Fibroblast of the conjunctiva (primary cell): ENCODE data around the gene NOTCH3.
A peak's percentile ranks its signal among the peaks of the same experiment; 100 is the strongest.

Experiments
- DNase-seq: peaks from one replicate; pipeline ENCODE4 v3.0.0-alpha.2; 2010; ENCODE audit warnings: low read depth

NOTCH3 gene

DNA sequence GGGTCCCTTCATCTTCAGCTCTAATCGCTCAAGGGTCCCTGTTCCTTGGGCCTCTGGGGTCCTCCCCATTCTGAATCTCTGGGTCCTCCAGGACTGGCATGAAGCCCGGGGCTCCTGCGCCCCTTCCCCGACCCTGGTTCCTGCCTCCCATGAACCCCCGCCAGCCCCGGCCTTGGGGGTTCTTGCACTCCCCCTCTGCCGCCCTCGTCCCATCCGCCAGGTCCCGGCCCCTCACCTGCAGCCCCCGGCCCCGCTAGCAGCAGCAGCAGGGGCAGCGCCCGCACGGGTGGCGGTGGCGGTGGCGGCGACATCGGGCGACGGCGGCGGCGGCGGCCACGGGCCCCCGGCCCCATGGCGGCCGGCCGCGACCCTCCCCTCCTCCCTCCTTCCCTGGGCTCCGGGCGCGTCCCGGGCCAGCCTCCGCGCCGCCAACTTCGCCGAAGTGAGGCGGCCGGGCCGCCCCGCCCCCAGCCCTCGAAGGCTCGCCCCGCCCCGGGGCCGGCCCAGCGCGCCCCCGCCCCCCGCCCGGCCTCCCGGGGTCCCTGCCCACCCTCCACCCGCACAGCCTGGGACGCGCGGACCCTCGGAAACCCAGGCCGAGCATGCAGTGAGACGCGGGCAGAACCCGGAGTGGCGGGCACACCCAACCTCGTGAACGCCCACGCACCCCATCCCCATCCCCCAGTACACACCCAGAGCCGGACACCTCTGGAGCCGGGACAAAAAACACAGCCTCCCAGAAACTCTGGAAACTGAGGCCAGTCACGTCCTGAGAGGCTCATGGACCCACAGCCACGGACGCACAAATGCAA lies at the start of gene NOTCH3:
Gene NOTCH3 (minus strand): TSS at position 443 of the 812 bp plus-strand sequence. CDS start 90 bp downstream, at position 353.
- DNase-seq, result no peak

DNA sequence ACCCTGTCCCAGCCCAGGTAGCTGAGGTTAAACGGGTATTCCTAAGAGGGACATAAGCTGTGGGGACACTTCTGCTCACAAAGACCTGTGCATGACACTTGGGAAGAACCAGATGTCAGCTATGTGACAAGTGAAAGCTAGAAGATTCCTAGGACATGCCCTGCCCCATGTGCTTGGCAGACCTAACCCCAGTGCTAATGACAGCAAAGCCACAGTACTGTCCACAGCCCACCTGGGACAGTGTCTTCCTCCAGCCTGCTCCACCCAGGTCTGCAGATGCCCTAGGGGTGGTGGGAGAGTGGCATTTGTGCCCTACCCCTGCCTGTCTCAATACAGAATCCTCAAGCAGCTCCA lies 49.8 kb upstream of the NOTCH3 start:
- no peak for DNase-seq

DNA sequence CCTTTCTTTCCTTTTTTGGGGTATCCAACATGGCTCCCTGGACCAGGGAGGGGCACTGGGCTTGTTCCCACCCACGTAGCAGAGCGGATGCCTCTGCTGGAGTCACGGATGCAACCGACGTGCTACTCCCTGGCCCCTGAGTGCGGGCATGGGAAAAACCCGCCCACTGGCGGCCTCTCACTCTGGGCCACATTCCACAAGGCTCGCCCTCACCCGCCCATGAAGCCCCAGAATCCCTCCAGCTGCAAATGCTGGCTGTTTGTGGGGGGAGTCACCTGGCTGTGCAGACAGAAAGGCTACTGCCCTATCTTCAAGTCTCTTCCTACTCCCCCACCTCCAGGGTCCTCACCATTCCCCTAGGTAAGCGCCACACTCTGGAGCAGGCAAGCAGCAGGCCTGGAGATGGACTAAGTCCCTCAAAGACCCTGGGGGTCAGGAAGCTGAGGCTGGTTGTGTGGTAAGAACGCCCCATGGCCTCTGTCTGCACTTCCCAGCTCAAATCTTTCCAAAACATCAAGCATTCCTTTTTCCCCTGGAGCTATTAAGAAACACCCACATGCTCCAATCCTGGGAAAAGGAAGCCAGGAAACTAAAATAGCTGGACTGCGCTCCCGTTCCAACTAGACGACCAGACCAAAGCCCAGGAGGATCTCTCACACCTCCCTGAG lies 49.3 kb upstream of the NOTCH3 start:
- DNase-seq, result no peak

DNA sequence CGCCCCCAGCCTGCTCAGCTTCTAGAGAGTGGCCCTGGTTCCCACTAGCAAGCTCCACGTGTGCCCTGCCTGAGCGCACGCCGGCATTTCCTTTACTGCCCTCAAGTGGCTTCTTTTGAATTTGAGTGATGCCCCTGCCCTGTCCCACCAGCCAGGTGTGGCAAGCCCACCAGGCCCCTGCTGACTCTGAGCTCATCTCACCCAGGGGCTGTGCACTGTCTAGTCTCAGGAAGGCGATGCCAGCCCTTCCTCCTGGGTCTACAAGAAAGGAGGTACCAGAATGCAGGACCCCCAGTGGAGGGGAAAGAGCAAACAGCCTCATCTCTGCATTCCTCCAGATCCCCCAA lies 48.7 kb upstream of the NOTCH3 start:
- DNase-seq, result no peak

DNA sequence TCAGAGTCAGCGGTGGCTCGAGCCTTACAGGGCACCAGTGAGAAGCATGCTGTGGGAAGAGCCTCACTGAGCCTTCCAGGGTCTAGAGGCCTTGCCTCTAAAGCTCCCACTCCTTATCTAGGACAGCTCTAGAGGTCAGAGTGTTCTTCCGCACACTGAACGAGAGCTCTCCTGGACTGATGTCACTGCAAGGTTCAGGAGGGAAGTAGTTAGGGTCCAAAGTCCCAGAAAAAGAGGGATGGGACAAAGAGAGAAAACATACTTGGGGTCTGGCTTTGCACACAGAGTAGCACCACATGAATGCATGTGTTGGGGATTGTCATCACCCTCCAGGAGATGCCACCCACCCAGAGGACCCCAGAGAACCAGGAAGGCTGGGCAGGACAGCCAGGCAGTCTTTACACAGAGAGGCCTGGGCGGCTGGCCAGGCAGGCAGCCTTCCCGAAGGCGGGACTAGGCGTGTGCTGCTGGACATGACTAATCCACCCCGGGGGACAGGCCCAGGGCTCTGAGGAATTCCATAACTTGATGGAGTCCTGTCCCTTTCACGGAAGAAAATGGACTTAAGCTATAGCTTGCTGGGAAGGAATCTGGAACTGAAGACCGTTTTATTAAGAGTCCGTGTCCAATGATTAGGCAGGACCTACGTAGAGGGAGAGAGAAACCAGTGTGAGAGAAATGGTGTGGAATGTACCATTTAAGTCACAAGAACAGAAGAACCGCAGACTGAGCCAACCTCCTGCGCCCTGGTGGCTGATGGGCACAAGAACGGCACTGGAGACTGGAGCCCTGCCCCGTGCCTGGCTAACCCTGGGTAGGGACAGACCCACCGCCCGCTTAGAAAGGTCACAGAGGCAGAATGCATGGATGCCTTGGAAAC lies 48.1 kb upstream of the NOTCH3 start:
- DNase-seq, result peak; percentile 64

DNA sequence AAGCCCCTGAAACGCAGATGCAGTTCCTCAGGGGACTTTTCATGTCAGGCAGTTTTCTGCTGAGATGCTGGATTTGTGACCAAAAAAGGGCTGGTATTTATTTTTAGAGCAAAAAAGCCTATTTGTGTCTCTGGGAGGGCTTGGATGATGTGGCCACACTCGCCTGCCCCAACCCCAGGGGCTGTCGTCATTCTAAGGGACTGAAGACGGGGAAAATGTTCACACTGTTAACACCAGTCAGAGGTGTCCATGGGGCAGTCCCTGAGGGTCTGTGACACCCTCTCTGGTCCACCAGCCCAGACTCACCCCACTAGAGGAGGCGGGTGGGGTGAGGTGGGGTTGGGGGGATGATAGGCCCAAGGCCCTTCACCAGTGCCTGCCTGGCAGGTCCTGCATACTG lies 47.3 kb upstream of the NOTCH3 start:
- no peak for DNase-seq

DNA sequence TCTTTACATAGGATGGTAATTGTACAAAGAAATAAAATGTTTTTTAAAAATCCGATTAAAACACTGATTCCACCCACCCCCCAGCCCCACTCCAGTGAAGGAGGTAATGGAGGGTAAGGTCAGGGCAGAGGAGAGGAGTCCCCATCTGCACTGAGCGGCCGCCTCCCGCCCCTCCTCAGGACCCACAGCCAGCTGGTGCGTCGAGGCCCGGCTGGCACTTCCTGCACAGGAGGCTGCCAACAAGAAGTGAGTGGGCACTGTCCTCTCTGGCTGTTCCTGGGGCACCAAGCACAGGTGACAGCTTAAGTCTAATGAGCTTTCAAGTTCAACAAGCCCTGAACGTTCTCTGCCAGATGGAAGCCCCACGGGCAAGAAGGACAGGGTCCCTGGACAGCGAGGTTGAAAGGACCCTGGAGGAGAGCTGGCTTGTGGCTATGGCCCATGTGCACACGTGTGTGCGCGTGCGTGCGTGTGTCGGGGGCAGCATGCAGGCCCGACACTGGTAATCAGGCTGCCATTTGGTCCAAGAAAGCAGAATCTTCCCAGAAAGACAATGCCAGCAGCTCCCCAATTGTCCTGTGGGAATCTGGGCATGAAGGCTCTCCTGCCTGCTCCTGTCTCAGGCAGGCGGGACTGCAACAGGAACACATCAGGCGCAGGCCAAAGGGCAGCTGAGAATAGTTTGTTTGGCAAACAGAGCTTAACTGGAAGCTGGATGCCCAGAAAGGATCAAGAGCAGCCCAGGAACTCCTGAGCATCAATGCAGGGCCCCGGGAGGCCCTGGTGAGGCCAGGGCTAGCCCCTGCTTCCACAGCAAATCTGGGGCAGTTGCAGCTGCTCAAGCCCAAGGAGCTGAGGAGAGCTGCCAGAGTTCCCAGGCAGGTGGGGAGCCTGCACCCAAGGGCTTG lies 46.6 kb upstream of the NOTCH3 start:
- DNase-seq, result no peak

DNA sequence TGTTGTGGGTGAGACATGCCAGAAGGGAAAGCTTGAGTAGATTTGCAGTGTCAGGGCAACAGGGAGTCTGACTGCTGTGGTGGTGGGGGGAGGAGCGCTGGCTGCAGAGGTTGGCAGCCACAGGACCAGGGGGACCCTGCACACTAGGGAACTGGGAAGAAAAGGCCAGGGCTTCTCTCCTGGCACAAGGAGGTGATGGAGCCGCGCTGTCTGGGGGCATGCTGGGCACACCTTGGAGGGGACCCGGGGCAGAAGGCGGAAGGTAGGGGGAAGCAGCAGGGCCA lies 45.3 kb upstream of the NOTCH3 start:
- no peak for DNase-seq

DNA sequence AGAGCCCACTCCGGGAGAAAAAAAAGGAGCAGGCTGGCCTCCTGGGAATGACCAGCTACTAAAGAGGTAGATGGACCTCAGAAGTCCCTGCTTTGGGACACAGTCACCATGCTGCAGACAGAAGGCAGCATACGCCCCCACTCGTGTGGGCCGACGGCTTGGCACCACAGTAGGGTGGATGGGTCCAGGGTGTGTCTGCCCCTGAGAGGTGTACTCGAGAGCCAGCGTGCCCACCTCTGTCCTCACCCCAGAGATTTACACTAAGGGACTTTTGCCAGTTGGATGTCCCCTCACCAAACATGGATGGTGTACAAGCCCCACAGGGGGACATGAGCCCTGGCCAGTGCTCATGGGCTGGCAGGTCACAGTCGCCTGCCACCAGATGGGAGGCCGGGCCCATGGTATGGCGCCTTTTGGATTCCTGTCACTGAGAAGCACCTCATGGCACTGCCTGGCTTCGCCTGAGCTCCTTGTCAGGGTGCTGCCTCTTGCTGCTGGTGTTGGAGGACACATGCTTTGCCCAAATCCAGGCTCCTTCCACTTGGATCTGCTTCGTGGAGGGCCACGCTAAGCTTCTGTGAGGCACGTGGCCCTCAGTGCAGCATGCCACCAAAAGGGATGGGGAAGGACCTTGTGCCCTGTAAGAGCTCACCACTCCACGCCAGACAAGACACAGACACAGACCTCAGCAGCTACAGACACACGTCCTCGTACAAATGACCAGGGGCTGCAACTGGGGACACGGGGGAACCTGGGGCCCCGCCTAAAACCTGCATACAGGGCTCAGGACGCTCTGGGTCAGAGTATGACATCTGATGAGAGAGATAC lies 44.8 kb upstream of the NOTCH3 start:
- no peak for DNase-seq

DNA sequence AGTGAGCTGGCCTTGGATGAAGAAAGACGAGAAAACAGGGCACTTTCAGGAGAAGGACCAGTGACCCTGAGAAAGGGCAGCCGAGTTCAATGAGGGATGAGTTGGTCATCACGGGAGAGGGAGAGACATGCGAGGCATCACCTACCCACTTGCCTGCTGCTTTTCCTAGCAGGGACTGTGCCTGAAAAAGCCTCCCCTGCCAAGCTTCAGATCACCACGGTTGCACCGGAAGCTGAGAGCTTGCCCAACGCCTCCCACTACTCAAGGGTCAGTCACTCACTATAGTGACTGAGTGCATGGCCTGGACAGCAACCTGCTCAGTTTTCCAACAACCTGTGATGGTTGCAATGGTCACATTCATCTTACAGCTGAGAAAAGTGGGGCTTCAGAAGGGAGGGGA lies 44.0 kb upstream of the NOTCH3 start:
- no peak for DNase-seq

DNA sequence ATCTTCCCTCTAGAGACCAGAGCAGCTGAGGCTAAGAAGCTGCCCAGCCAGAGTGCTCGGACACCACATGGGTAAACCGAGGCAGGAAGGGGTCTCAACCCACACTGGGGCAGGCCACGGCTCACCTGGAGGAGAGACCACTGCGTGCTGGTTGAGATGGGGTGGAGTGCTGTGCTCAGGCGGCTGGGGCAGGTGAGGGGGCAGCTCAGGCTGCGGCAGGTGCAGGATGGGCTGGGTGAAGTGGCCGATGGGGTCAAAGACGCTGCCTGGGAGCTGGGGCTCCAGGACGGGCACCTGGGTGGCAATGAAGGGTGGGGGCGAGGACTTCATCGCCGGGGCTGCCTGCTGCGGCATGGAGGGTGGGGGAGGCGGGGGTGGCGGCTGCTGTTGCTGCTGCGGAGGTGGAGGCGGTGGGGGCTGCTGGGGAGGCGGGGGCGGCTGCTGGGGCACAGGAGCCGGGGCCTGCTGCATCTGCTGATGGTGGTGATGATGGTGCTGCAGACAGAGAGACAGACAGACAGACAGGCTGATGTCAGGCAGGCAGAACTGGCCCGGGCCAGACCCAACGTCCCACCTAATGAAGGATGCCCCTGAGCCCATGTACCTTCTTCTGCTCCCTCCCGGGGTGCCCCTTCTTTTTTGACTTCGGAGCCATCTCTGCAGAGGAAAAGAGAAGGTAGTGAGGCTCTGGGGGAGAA lies 43.5 kb upstream of the NOTCH3 start:
- no peak for DNase-seq

DNA sequence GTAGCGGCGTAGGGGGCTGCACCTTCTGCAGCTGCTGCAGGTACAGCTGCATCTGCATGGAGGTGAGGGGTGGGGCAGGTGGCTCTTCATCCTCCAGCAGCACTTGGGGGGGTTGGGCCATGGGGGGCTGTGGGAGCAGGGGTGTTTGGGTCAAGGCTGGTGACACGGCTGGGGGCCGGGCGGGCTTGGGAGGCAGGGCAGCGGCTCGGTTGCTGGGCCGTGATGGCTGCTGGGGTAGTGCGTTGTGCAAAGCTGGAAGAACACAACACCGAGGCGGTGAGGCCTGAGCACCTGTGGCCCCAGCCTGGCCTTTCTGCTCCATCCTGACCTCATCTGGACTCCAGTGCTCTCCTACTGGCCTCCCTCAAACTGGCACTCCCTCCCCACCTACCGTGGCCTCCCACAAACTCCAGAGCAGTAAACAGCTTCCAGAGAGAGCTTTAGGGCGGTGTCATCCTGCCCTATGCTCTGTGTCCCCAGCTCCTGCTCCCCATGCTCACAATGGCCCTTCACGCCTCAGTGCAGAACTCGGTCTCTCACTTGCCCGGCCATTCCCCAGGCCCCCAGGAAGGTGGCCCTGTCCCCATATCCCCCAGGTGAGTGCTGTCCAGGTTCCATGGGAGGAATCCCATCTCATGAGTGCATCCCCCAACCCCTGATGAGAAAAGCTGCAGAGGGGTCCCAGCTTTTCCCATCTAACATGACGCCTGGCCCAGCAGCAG lies 42.6 kb upstream of the NOTCH3 start:
- DNase-seq, result no peak

DNA sequence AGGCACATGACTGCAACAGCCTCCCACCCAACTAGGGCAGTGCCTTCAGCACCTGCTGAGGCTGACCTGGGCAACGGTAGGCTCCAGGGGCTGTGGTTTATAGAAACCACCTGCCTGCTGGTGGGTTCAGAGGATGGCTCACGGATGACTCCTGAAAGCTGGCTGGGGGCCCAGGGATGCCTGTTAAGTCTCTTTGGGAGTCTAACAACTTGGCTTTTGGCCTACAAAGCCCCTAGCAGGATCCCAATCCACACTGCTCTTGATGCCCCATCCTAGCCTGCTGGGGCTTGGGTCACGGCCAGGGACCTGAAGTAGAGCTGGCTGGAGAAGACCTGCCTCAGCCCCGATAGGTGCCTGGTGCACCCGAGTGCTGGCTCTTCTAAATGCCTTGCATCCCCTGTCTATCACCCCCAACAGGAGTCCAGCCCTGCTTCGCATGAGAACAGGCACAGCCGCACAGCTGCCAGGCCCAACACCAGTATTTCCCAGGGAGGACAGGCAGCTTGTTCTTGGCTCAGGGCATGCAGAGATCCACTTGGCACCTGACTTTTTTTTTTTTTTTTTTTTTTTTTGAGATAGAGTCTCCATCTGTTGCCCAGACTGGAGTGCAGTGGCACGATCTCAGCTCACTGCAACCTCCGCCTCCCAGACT lies 40.6 kb upstream of the NOTCH3 start:
- DNase-seq, result no peak

DNA sequence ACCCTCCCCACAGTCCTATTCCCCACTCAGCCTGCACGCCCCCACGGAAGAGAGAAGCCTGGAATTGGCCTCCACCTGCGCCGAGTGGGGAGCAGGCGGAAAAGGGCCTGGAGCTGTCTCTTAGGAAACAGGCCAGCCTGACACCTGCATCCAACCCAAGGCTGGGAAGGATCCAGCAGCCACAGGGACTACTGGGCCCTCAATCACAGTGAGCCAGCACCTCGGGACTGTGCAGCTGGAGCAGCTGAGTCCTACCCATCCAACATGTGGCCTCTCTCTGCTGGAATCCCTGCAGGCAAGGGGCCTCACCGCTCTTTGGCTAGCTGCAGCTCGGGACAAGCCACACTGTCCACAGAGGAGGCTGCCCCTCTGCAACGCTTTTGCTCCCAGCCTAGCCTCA lies 39.7 kb upstream of the NOTCH3 start:
- DNase-seq, result no peak

DNA sequence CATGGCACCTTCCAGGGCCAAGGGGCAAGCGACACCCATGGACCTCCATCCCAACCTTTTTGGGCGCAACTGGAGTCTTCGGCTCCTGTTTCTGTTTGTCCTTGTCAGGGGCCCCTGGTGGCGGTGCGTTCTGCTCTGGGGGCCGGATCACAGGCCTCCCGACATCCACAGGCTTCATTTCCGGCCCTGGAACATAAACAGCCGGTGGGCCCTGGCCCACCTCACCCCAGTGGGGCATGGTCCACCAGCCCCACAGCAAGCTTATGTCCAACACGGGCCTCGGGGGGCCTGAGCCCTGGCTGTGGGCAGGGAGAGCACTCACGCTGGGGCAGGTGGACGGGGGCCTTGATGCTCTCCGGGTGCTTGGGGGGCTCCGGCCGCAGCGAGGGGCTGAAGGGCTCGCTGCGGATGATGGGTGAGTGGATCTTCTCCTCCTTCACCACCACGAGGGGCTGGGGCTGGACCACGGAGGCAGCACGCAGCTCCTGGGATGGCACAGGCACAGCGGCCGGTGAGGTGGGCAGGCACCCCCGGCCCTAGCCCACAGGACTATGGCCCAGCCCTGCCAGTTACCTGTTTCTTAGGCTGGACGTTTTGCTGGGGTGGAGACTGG lies 38.6 kb upstream of the NOTCH3 start:
- no peak for DNase-seq

DNA sequence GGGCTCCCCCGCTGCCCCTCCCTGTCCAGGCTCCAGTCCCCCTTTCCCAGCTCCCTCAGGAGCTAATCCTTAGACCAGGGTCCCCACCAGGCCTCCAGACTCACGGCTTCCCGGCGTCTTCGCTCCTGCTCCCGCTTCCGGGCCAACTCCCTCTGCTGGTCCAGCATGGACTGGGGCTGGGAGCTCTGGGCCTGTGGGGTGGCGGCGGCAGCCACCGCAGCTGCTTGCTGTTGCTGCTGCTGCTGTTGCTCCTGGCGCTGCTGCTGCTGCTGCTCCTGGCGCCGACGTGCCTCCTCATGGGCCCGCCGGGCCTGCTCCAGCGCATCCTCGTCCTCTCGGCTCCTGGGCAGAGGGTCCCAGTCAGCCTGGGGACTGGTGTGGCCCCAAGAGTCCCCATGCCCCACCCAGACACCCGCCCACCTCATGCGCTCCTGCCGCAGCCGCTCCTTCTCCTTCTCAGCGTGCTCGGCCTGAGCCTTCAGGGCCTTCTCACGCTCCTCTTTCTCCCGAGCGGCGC lies 37.9 kb upstream of the NOTCH3 start:
- DNase-seq, result no peak

DNA sequence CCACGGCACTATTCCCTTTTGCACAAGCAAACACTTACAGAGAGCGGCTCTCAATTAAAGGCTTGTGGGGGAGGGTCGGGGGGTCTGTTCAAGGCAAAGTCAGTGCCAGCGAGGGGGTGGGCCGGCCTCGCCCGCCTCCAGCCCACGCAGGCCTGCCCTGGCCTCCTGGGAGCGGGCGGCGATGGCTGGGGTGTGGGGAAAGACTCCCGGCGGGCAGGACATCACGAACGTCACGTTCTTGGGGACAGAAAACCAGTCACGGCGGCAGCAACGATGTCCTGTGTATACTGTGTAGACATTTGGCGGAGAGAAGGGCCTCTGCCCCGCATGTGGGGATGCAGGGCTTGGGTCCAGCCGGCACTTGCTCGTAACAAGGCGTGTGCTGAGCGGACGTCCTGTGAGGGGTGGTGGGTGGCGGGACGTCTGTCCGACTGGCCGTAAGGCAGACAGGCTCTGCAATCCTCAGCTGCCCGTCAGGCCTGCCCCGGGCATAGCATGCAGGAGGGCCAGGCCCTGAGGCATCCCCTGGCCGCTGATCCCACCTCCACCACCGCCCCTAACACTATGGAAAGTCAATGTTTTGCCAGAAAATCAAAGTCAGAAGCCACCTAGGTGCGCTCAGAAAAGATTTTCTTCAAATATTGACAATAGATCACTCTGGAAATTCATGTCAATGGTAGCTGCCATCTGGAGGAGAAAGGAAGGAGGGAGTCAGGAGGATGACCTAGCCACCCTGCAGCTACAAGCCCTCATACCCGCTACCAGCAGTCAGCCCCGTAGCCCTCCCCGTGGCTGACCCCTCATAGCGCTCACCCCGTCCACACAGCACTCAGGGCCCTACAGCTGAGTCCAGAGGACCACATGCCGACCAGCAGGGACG lies 37.2 kb upstream of the NOTCH3 start:
- DNase-seq, result no peak

DNA sequence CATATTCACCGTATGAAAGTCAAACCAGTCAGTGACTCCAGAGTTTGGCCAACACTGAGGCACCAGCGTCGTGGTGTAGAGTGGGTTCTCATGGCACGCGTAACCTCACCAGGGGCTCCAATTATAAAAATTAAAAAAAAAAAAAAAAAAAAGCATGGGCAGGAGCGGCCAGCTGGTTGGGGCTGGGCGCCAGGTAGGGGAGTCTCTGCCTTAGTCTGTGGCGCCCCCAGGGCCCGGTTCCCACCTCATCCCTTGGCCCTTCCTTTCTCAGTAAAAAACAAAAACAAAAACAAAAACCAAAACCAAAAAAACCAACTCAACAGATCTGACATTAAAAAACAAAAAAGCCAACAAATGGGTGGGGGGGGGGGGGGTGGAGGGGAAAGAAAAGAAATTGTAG lies 36.1 kb upstream of the NOTCH3 start:
- no peak for DNase-seq
